Measurements from ENCODE around the gene CUEDC1. TPM values are rescaled to one million over a fixed set of nuclear protein-coding genes. Genes with fewer than 3 reads are reported as not detected.

The CUEDC1 gene
- total RNA-seq, 1 experiment from 2014 or later = 53.5 TPM

DNA sequence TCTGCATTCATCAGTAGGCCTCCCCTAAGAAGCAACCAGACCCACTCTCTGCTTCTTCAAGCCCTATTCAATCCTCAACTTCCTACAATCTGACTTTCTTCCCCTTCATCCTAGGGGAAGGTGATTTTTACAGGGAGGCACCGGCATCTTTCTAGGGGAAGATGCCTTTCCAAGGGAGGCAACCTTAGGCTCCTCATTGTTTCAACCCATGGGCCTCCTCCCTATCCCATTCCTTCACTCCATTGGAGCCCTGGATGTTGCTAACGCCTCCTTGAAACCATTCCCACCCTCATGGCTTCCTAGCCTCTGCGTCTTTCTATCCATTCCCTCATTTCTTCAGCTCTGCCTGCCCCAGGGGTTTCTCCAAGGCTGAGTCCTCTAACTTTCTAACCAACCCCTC, 2.7 kb upstream of the CUEDC1 start:
- intact Hi-C loops (cut with micrococcal nuclease; ENCODE audit: unreplicated experiment) = no loop called here
- Histone ChIP-seq H3K36me3 (ENCODE audit: insufficient read depth, low read length, poor library complexity, severe bottlenecking) (no peaks in the 10 kb centered on the region), H3K27ac (ENCODE audit: low read depth, low read length, poor library complexity, severe bottlenecking) (no peak overlapping the region), H3K4me1 (ENCODE audit: insufficient read depth, low read length, poor library complexity, severe bottlenecking) (peaks cover 23% of the 10 kb centered on the region), H3K9me3 (ENCODE audit: low read depth, low read length, poor library complexity, severe bottlenecking) (no peaks in the 10 kb centered on the region), H3K4me3 (ENCODE audit: low read depth, low read length, poor library complexity, severe bottlenecking) (no peak overlapping the region), H3K27me3 (replicated peaks; ENCODE audit: insufficient read depth, low read depth, low read length, poor library complexity) (no peaks in the 10 kb centered on the region)
- BruUV-seq (replicated peaks) = no TSS peak
- DNase-seq (ENCODE audit: low spot score) = no peak
- TF ChIP-seq CTCF (conservative IDR thresholded peaks at IDR 0.05; ENCODE audit: low read depth, low read length) (no peak), EZH2 (IDR thresholded peaks at IDR 0.05; ENCODE audit: borderline replicate concordance, low read depth, low read length, poor library complexity, severe bottlenecking) (no peak)
- ChIA-PET POLR2A (ENCODE audit: low non-redundant PET) (no interaction called here), CTCF (no interaction called here)

- intact Hi-C loops (cut with micrococcal nuclease; ENCODE audit: unreplicated experiment) = no loop called here
- ChIA-PET POLR2A (ENCODE audit: low non-redundant PET) (no interaction called here), CTCF (no interaction called here)
- H3K4me3 ChIP-seq (ENCODE audit: low read depth, low read length, poor library complexity, severe bottlenecking) = no peak overlapping the region
- H3K36me3 ChIP-seq (ENCODE audit: insufficient read depth, low read length, poor library complexity, severe bottlenecking) = no peaks in the 10 kb centered on the region
- peaks cover 29% of the 10 kb centered on the region for H3K4me1 ChIP-seq (ENCODE audit: insufficient read depth, low read length, poor library complexity, severe bottlenecking)
- BruUV-seq (replicated peaks) = no TSS peak
- no peak overlapping the region for H3K27ac ChIP-seq (ENCODE audit: low read depth, low read length, poor library complexity, severe bottlenecking)
- H3K9me3 ChIP-seq (ENCODE audit: low read depth, low read length, poor library complexity, severe bottlenecking) = no peaks in the 10 kb centered on the region
- DNase-seq (ENCODE audit: low spot score) = no peak
- no peaks in the 10 kb centered on the region for H3K27me3 ChIP-seq (replicated peaks; ENCODE audit: insufficient read depth, low read depth, low read length, poor library complexity)
- no peak for TF ChIP-seq EZH2 (IDR thresholded peaks at IDR 0.05; ENCODE audit: borderline replicate concordance, low read depth, low read length, poor library complexity, severe bottlenecking)
- no peak for TF ChIP-seq CTCF (conservative IDR thresholded peaks at IDR 0.05; ENCODE audit: low read depth, low read length)
These were observed 2.1 kb upstream of the CUEDC1 start for GRCh38 chr17:57957120-57957850.

DNA sequence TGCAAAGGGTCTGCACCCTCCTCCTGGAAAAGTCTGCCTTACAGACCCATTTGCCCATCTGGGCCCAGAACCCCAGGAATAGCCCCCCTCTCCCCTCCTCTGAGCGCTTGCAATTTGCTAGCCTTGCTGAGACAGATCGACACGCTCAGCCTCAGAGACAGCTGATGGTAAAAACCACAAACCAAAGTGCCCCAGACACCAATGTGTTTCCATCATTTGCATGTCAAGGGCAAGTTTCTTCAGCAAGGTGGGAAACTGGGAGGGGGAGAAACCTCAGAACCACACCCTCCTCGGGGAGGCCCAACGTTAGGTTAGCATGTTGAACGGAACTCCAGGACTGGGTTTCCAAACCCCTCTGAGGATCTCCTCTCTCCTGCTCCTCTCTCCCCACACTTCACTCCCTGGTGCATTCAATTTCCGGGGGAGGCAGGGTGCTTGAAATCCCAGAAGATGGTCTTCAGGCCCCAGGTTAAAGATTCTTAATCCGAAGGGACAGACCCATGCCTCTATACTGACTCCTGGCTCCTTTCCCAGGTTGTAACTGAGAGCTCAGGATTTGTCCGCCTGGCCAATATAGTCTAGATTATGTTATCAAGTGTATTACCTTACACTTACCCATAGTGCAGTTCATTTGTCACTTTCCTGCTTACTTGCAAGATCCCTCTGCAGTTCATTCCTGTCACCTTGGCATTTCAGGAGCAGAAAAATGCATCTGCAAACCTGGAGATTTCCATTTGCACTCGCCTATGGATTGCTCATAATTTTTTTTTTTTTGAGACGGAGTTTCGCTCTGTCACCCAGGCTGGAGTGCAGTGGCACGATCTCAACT, 1.3 kb upstream of the CUEDC1 start:
- peaks cover 35% of the 10 kb centered on the region for H3K4me1 ChIP-seq (ENCODE audit: insufficient read depth, low read length, poor library complexity, severe bottlenecking)
- H3K9me3 ChIP-seq (ENCODE audit: low read depth, low read length, poor library complexity, severe bottlenecking) = no peaks in the 10 kb centered on the region
- no peak for TF ChIP-seq EZH2 (IDR thresholded peaks at IDR 0.05; ENCODE audit: borderline replicate concordance, low read depth, low read length, poor library complexity, severe bottlenecking)
- ChIA-PET POLR2A (ENCODE audit: low non-redundant PET) (no interaction called here), CTCF (no interaction called here)
- H3K27ac ChIP-seq (ENCODE audit: low read depth, low read length, poor library complexity, severe bottlenecking) = no peak overlapping the region
- H3K4me3 ChIP-seq (ENCODE audit: low read depth, low read length, poor library complexity, severe bottlenecking) = no peak overlapping the region
- no peaks in the 10 kb centered on the region for H3K36me3 ChIP-seq (ENCODE audit: insufficient read depth, low read length, poor library complexity, severe bottlenecking)
- no peak for DNase-seq (ENCODE audit: low spot score)
- no TSS peak for BruUV-seq (replicated peaks)
- no peaks in the 10 kb centered on the region for H3K27me3 ChIP-seq (replicated peaks; ENCODE audit: insufficient read depth, low read depth, low read length, poor library complexity)
- intact Hi-C loops (cut with micrococcal nuclease; ENCODE audit: unreplicated experiment) = no loop called here
